D721Med (cell line): ENCODE results near the gene HSPA9.

Experiments
- DNase-seq: peaks from one replicate; pipeline ENCODE4 v3.0.0; 2011; ENCODE audit warnings: low spot score; ENCODE audit not compliant: insufficient read length
- FAIRE-seq: peaks from 2 replicates; lab custom pipeline; 2011; peaks lifted over from hg19 to GRCh38; lab: Jason Lieb, UNC
- TF ChIP-seq, protein P1 (sequence below): IDR thresholded peaks from 2 replicates; pipeline ENCODE4 v1.5.1; 2012; ENCODE audit warnings: mild to moderate bottlenecking, control low read depth; ENCODE audit not compliant: insufficient read depth; ENCODE audit errors: missing control alignments

HSPA9 gene

DNA sequence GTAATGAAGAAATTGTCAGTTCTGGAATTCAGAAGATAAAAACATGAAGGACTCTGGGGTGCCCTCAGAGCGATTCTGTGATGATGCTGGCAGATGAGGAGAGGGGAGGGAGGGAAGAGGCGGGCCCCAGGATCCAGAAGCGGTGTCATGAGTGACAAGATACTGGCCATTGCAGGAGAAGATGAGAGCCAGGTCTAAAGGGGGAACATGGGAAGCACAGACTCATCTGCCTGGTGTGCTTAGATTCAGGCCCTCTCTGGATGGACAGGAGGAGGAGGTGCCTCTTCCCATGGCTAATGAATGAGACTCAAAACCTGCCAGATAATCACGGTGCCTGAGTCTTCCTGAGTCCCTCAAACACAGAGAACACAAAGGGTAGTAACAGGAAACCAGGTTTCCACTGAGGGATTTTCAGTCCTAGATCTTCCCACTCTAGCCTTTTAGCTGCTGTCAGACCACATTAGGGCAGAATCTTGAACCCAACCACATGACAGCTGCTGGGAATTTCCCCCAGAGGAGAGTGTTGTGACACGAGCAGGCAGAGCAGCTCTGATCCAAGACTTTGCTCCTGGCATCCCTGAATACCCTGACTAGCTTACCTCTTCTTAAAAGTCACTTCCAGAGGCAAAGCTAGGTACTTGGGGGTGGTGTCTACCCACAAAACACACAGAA is 28.2 kb upstream of the HSPA9 start:
- FAIRE-seq (no peak), DNase-seq (no peak)
- TF ChIP-seq, protein P1, sequence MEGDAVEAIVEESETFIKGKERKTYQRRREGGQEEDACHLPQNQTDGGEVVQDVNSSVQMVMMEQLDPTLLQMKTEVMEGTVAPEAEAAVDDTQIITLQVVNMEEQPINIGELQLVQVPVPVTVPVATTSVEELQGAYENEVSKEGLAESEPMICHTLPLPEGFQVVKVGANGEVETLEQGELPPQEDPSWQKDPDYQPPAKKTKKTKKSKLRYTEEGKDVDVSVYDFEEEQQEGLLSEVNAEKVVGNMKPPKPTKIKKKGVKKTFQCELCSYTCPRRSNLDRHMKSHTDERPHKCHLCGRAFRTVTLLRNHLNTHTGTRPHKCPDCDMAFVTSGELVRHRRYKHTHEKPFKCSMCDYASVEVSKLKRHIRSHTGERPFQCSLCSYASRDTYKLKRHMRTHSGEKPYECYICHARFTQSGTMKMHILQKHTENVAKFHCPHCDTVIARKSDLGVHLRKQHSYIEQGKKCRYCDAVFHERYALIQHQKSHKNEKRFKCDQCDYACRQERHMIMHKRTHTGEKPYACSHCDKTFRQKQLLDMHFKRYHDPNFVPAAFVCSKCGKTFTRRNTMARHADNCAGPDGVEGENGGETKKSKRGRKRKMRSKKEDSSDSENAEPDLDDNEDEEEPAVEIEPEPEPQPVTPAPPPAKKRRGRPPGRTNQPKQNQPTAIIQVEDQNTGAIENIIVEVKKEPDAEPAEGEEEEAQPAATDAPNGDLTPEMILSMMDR, result no peak

DNA sequence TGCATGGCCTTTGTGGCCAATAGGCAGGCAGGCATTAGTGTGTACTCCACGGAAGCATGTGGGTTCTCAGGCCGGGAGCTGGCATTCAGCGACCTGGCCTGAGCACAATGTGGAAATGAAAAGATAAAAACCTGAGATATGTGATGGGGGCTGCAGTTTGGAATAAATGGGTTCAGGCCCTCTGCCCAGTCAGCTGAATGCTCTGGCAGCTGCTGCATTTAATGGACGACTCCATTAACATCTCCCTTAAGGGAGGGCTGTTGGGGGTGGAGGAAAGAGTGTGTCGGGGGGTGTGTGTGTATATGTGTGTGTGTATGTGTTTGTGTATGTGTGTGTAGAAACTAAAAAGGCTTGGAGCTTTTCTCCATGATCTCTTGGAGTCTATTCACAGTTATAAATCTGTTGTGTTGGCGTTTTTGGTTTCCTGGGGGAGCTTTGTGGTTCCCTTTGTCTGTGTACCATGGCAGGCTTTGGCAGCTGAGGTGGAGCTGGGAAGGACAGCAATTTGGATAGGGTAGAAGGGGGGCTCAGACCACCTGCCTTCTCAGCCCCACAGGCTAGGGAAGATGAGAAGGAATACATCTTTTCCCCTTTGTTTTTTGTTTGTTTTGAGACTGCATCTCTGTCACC is 27.3 kb upstream of the HSPA9 start:
- TF ChIP-seq, protein P1, result no peak

DNA sequence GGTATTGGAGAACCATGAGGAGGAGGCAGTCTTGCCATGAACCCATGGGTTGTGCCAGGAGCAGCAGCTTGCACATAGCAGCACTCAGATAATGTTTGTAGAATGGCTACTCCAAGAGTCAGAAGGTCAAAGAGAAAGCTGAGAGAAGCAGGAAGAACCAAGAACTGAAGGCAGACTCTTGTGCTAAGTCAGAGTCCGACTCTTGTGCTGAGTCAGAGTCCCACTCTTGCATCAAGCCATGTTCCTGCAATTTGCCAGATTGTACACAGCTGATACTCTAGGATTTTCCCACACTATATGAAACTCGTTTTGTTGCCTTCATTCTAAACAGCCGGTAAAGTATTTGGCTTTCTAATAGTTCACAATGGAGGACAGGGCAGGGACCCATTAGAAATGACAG is 26.2 kb upstream of the HSPA9 start:
- no peak for FAIRE-seq
- TF ChIP-seq, protein P1, result no peak
- DNase-seq, result no peak

More for the DNA sequence above, 27.3 kb upstream of the HSPA9 start:
- FAIRE-seq, result no peak
- DNase-seq, result no peak

DNA sequence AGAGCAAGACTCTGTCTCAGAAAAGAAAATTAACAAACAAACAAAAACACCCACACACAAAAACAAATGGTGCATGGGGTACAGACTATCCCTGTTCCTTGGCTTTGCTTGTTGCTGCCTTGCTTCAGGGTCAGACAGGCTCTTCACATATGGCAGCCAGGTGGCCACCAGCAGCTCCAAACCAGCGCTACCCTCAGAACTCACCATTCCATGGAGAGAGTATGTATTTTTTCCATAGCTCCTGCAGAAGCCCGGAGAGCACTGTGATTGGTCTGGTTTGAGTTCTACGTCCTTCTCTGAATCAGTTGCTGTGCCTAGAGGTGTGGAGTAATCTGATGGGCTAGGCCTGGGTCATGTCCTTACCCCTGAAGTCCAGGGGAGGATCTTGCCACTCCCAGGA is 25.2 kb upstream of the HSPA9 start:
- TF ChIP-seq, protein P1, result no peak
- DNase-seq (no peak), FAIRE-seq (no peak)

DNA sequence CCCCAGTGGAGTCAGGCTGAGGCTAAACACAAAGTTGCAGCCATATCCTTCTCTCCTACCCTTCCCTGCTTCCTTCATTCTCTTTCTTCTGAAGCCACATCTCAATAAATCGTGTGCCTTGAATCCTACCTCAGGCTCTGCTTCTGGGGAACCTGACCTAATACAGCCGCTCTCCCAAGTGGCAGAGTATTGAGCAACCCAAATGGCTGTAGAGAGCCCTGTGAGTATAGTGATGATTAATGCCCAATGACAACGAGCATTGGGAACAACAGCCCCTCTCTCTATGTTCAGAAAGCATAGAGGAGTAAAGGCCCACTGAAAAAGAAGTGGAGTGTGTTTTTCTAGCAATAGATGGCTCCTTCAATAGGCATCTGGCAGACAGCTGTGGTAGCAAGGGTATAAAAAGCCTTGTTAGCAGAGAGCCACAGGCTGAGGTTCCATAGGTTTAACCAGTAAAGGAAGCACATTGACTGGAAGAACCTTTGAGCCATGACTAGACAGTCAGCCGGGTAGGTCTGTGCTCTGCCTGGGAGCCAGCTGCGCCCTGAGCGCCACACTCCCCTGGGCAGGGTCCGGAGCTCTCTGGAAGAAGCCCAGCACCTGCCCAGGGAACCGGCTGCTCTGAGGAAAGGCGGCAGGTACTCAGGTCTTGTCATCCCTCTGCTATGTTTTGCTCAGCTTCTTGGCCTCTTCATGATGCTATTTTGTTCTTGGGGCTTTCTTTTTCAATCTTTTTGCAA is 22.6 kb upstream of the HSPA9 start:
- FAIRE-seq (no peak), DNase-seq (no peak)
- TF ChIP-seq, protein P1, result no peak

DNA sequence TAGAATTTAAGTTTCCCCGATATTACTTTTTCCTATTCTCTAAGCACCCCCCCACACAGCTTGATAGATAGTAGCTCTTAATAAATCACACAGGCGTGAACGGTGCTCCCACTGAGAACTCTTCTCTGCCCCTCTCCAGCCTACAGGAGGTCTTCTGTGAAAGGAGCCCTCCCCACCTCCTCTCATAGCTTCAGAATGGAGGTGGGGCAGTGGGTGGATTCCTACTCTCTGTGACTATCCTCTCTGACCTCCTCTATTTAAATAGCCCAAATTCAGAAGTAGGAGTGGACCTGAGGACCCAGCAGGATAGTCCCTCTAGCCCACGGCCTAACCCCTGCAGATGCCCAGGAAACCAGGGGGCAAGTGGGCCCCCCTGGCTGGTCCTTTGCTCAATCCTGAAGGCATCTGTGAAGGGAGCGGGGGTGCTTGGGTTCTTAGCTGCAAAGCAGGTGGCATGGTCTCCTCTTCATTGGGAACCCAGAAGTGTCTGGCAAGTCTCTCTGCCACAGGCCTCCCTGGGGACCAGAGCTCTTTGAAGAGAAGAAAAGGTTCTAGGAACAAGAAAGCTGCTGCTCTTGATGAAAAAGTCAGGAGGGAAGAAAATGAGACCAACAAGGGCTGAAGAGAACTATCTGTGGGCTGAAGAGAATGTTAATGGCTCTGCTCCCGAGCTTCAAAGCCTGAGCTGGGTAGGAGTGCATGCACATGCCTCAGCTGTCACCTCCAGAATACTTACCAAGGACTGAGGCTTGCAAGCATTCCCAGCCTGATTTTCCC is 21.1 kb upstream of the HSPA9 start:
- FAIRE-seq, result no peak
- DNase-seq, result no peak

More for the DNA sequence above, 21.1 kb upstream of the HSPA9 start:
- TF ChIP-seq, protein P1, result no peak
